Osteoblast (primary cell): ENCODE data around the gene FASTKD2. TPM values are rescaled to one million over a fixed set of nuclear protein-coding genes. Genes with fewer than 3 reads are reported as not detected.

Experiments
- DNase-seq: peaks from one replicate; pipeline ENCODE4 v3.0.0; 2011; ENCODE audit warnings: low spot score, mixed read lengths; ENCODE audit not compliant: insufficient read length; ENCODE audit errors: missing footprints
- H2AFZ ChIP-seq: 2 replicates; pipeline ENCODE4 v1.6.0; 2011; ENCODE audit warnings: mild to moderate bottlenecking, low read length
- H3K27ac ChIP-seq: 2 replicates; pipeline ENCODE4 v1.5.1; 2011; ENCODE audit warnings: mild to moderate bottlenecking, low read depth, low read length, moderate library complexity
- H3K27me3 ChIP-seq: 2 replicates; pipeline ENCODE4 v1.6.0; 2012; ENCODE audit warnings: mild to moderate bottlenecking, control low read depth, inconsistent platforms, low read length, moderate library complexity; ENCODE audit not compliant: insufficient read depth
- H3K36me3 ChIP-seq: 2 replicates; pipeline ENCODE4 v1.5.1; 2011; ENCODE audit warnings: mild to moderate bottlenecking, low read length, control low read depth, moderate library complexity; ENCODE audit not compliant: insufficient read depth
- H3K4me1 ChIP-seq: 2 replicates; pipeline ENCODE4 v1.5.1; 2011; ENCODE audit warnings: mild to moderate bottlenecking, low read length, control low read depth, moderate library complexity; ENCODE audit not compliant: insufficient read depth
- H3K4me2 ChIP-seq: 2 replicates; pipeline ENCODE4 v1.6.0; 2011; ENCODE audit warnings: mild to moderate bottlenecking, low read length; ENCODE audit not compliant: insufficient read depth
- H3K4me3 ChIP-seq: fragments of 200-600 bp; sonication (generic); 3 replicates; pipeline ENCODE4 v1.5.1; 2012; ENCODE audit warnings: mild to moderate bottlenecking, low read length, inconsistent platforms; ENCODE audit not compliant: insufficient read depth
- H3K79me2 ChIP-seq: 2 replicates; pipeline ENCODE4 v1.6.0; 2012; ENCODE audit warnings: mild to moderate bottlenecking, low read length, control low read depth, inconsistent platforms; ENCODE audit not compliant: insufficient read depth
- H3K9me3 ChIP-seq: 2 replicates; pipeline ENCODE4 v1.5.1; 2011; ENCODE audit warnings: low read depth, low read length, control low read depth
- H4K20me1 ChIP-seq: 2 replicates; pipeline ENCODE4 v1.6.0; 2012; ENCODE audit warnings: mild to moderate bottlenecking, low read length, control low read depth; ENCODE audit not compliant: insufficient read depth
- small RNA-seq: library from RNA; depleted of rRNA; stranded (forward); fragments of <200 nt; gene quantifications from one replicate; pipeline ENCODE3, GENCODE V24; 2012
- total RNA-seq: library from RNA; depleted of rRNA; stranded (reverse); fragments of >200 nt; gene quantifications from 2 replicates; pipeline ENCODE4 v1.2.3, GENCODE V29; 2012
- TF ChIP-seq, protein P1 (sequence below): IDR thresholded peaks from 2 replicates; pipeline ENCODE4 v1.5.1; 2011; ENCODE audit warnings: mild to moderate bottlenecking, low read depth, low read length, moderate library complexity; ENCODE audit errors: extremely low read depth

The FASTKD2 gene
- total RNA-seq, 1 donor: 35.8 TPM

DNA sequence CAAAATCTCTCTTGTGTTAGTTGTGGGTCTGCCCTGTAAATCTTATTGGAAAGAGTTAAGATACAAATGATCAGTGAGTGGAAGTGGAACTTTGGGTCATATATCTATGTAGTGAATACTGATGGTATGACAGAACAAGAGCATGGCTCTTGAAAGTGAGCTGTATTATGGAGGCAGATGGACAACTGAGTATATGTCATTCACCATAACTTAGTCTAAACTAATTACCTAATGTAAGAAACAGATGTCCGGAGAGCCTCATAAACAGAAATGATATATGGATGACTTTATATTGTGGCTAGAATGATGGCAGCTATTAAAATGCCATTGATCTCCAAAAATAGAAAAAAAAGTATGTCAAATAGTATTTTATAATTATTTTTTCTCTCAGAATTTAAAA, 72.4 kb downstream of the FASTKD2 start:
- no peak overlapping the region for H3K4me3 ChIP-seq
- H3K4me2 ChIP-seq: no peak overlapping the region
- no peak overlapping the region for H3K27ac ChIP-seq
- H2AFZ ChIP-seq: no peak overlapping the region
- H3K79me2 ChIP-seq: no peaks in the 10 kb centered on the region
- H4K20me1 ChIP-seq: no peaks in the 10 kb centered on the region
- H3K9me3 ChIP-seq: no peaks in the 10 kb centered on the region
- no peaks in the 10 kb centered on the region for H3K36me3 ChIP-seq
- TF ChIP-seq, protein P1, sequence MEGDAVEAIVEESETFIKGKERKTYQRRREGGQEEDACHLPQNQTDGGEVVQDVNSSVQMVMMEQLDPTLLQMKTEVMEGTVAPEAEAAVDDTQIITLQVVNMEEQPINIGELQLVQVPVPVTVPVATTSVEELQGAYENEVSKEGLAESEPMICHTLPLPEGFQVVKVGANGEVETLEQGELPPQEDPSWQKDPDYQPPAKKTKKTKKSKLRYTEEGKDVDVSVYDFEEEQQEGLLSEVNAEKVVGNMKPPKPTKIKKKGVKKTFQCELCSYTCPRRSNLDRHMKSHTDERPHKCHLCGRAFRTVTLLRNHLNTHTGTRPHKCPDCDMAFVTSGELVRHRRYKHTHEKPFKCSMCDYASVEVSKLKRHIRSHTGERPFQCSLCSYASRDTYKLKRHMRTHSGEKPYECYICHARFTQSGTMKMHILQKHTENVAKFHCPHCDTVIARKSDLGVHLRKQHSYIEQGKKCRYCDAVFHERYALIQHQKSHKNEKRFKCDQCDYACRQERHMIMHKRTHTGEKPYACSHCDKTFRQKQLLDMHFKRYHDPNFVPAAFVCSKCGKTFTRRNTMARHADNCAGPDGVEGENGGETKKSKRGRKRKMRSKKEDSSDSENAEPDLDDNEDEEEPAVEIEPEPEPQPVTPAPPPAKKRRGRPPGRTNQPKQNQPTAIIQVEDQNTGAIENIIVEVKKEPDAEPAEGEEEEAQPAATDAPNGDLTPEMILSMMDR: no peak
- no peaks in the 10 kb centered on the region for H3K4me1 ChIP-seq
- no peak for DNase-seq
- H3K27me3 ChIP-seq: no peaks in the 10 kb centered on the region

DNA sequence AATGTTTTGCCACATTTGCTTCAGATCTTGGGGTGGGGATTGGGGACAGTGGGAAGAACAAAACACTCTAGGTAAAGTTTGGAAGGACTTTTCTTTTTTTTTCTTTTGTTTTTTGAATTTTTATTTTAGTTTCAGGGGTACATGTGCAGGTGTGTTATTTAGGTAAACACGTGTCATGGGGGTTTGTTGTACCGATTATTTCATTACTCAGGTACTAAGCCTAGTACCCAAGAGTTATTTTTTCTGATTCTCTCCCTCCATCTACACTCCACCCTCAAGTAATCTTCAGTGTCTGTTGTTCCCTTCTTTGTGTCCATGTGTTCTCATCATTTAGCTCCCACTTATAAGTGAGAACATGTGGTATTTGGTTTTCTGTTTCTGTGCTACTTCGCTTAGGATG, 73.3 kb downstream of the FASTKD2 start:
- no peaks in the 10 kb centered on the region for H3K36me3 ChIP-seq

DNA sequence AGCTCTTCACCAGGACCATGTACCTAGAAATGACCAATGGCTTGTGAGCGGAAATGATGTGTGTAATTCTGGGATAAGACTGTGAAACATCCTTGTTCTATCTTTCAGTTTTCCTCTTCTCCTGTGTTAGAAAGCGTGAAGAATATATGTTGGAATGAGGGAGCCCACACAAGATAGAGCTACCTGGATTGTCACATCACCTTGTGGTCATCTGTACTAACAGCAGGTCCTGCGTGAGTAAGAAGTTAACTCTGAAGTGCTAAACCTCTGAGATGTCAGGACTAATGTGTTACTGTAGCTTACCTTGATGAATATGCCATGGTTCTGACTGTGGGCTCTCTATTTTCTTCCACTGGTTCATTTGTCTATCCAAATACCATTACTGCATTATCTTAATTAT, 75.6 kb downstream of the FASTKD2 start:
- Histone ChIP-seq H3K4me2 (no peak overlapping the region), H3K4me1 (no peaks in the 10 kb centered on the region), H2AFZ (no peak overlapping the region), H3K79me2 (no peaks in the 10 kb centered on the region), H3K9me3 (no peaks in the 10 kb centered on the region), H3K27ac (no peak overlapping the region), H3K36me3 (no peaks in the 10 kb centered on the region), H4K20me1 (no peaks in the 10 kb centered on the region), H3K27me3 (no peaks in the 10 kb centered on the region), H3K4me3 (no peak overlapping the region)
- DNase-seq: no peak
- TF ChIP-seq, protein P1: no peak

More for the DNA sequence above, 73.3 kb downstream of the FASTKD2 start:
- H3K4me1 ChIP-seq: no peaks in the 10 kb centered on the region
- no peaks in the 10 kb centered on the region for H3K79me2 ChIP-seq
- no peak overlapping the region for H2AFZ ChIP-seq
- H3K27ac ChIP-seq: no peak overlapping the region
- no peak overlapping the region for H3K4me2 ChIP-seq
- no peaks in the 10 kb centered on the region for H4K20me1 ChIP-seq
- no peak overlapping the region for H3K4me3 ChIP-seq
- H3K9me3 ChIP-seq: no peaks in the 10 kb centered on the region
- no peak for DNase-seq
- H3K27me3 ChIP-seq: no peaks in the 10 kb centered on the region
- TF ChIP-seq, protein P1: no peak

Small RNA genes within 50 kb of the gene (small RNA-seq; reads per million reads assigned to genes)
- gene MIR3130-2: not detected

Other genes with a start within 250 kb of the FASTKD2 start
- gene FAM237A, start 123.1 kb upstream of the FASTKD2 start, total RNA-seq: not detected in 2 replicates
- not detected in 2 replicates for gene DYTN, start 47.2 kb upstream of the FASTKD2 start, total RNA-seq
- 0.88 and 2.2 TPM in 2 replicates for gene MDH1B, start 278 bp upstream of the FASTKD2 start, total RNA-seq
- not detected in 2 replicates for gene CPO, start 173.9 kb downstream of the FASTKD2 start, total RNA-seq